ENCODE results near the gene HAPSTR1.
"Not testable (repeated sequence)": the region's sequence is repeated elsewhere in the genome, so short reads cannot be mapped to it uniquely, and the experiment has no call there.

Gene HAPSTR1

GRCh38 chr16:9072806-9073341, 18.6 kb upstream of the HAPSTR1 start:
- DNase-seq, result peak; percentile 67

DNA sequence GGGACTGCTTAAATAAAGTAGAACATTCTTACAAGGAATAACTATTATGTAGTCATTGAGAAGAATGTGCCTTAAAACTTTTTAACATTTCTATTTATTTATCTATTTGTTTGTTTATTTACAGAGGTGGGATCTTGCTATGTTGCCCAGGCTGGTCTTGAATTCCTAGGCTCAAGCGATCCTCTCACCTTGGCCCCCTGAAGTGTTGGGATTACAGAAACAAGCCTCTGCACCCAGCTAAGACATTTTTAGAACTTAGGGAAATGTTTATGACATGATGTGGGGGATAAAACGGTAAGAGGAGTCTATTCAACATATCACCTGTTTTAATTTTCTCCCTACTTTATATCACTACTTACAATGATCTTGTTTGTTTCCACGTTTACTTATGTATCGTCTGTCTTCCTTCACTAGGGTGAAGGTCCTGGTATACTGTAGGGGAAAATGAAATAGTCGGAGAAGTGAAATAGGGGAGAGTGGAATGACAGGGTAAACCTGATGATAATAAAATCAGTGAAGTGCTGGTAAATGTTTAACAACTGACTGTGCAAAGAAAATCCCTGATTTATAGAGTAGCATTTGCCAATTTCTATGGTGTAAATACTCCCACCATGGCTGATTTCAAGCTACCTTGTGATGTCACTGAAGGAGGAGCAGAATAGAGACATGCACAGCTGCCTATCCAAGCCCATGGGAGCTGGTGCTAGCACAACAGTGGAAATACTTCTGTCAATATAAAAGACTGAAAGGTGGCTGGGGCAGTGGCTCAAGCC, 16.0 kb upstream of the HAPSTR1 start:
- no peak for DNase-seq

- DNase-seq, result no peak
Measured at GRCh38 chr16:9077091-9077809, 14.2 kb upstream of the HAPSTR1 start.

- DNase-seq, result peak; percentile 34
Measured at GRCh38 chr16:9078467-9079429, 12.7 kb upstream of the HAPSTR1 start.

- DNase-seq, result no peak
Measured at GRCh38 chr16:9079430-9079812, 12.0 kb upstream of the HAPSTR1 start.

DNA sequence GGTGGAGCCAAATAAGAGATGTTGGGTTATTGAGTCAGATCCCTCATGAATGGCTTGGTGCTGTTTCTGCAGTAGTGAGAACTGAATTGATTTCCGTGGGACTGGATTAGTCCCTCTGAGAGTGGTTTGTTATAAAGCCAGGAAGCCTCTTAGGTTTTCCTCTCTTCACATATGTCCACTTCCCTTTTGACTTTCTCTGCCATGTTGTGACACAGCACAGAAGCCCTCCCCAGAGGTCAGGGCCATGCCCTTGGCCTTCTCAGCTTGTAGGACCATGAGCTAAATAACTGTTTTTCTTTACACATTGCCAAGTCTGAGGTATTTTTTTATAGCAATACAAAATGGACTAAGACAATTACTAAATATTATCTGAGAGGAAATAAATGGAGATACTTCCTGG, 10.3 kb upstream of the HAPSTR1 start:
- DNase-seq, result no peak

DNA sequence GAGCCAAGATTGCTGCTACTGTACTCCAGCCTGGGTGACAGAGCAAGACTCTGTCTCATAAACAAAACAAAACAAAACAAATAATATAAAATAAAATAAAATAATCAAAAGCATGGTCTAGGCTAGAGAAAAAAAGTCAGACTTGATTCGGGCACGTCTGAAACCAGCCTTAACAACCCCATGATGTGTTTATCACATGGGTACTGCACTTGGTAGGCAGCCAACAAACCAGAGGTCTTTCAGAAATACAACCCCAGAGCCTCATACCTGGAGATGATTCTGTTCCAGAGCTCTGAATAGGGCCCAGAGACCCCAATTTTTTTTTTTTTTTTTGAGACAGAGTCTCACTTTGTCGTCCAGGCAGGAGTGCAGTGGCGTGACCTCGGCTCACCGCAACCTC, 9.6 kb upstream of the HAPSTR1 start:
- DNase-seq, result no peak

DNA sequence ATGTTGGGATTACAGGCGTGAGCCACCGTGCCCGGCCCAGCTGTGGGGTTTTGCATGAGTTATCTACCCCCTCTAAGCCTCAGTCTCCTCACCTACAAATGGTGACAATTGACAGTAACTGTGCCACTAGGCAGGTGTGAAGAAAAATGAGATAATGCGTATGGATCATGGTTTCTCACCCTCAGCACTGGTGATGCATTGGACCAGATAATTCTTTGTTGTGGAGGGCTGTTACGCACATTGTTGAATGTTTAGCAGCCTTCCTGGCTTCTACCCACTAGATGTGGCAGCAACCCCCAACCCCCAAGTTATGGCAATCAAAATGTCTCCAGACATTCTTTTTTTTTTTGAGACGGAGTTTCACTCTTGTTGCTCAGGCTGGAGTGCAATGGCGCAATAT, 9.0 kb upstream of the HAPSTR1 start:
- no peak for DNase-seq

DNA sequence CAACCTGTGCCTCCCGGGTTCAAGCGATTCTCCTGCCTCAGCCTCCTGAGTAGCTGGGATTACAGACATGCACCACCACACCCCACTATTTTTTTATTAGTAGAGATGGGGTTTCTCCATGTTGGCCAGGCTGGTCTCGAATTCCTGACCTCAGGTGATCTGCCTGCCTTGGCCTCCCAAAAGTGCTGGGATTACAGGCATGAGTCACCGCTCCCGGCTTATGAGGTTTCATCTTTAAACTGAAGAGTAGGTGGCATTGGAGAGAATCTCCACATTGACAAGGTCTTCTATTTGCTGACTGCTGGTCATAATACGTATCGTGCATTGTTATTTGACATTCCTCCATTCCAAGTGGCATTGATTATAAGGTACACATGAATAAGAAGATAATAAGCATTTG, 3.7 kb upstream of the HAPSTR1 start:
- DNase-seq, result not testable (repeated sequence)

DNA sequence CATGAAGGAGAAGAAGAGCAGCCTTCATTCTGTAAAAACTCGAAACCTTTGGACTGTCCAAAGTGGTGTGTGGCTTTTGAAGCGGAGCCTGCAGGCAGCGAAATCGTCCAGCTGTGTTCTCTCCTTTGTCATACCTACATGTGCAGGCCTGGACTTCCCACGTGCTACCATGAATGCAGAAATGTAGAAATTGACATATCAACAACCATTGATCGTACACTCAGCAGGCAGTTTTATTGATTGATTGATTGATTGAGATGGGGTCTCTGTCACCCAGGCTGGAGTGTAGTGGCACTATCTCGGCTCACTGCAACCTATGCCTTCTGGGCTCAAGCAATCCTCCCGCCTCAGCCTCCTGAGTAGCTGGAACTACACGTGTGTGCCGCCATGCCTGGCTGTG, 2.6 kb upstream of the HAPSTR1 start:
- no peak for DNase-seq

- DNase-seq, result no peak
Measured at GRCh38 chr16:9089660-9090059, 1.8 kb upstream of the HAPSTR1 start.

DNA sequence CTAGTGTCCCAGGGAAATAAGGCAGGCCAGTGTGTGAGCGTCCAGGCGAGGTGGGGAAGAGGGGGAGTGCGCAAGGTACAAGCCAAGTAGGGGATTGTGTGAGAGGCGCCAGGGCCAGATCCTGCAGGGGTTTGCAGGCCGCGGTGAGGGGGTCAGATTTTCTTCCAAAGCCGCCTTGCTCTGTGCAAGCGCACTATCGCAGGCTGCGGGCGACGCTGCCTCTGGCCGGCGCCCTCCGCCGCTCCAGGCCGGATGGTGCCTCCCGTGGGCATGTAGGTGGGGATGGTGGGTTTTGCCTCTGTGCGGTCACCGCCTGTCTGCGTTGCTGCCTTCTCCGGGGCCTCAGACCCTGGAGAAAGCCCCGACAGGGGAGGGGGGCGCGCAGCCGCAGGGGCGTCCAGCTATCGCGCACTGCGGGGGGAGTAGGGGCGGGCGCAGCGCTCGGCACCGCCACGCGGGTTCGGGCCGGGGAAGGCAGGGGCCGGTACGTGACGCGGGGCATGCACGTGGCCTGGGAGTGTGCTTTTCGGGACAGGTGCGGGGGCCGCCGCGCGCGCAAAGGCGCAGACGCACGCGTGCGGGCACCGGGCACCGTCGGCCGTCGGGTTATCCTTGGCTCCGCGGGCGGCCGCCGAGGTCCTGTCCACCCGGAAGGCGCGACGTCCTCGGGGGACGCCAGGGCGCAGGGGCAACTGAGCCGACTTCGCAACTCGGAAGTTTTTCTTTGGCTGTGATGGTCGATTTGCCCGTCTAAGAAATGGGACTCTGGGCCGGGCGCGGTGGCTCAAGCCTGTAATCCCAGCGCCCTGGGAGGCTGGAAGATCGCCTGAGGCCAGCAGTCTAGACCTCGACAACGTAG, 1.1 kb upstream of the HAPSTR1 start:
- DNase-seq, result peak; percentile 41

DNA sequence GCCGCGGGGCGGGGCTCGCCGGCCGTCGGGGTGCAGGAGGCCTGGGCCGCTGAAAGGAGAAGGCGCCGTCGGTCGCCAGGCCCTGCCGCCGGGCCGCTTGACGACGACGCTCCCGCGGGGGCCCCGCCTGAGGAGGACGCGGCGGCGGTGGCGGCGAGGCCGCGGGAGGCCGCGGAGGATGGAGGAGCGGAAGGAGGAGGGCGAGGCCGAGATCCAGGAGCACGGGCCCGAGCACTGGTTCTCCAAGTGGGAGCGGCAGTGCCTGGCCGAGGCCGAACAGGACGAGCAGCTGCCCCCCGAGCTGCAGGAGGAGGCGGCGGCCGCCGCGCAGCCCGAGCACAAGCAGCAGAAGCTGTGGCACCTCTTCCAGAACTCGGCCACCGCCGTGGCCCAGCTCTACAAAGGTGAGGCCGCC, 430 bp downstream of the HAPSTR1 start:
- no peak for DNase-seq

DNA sequence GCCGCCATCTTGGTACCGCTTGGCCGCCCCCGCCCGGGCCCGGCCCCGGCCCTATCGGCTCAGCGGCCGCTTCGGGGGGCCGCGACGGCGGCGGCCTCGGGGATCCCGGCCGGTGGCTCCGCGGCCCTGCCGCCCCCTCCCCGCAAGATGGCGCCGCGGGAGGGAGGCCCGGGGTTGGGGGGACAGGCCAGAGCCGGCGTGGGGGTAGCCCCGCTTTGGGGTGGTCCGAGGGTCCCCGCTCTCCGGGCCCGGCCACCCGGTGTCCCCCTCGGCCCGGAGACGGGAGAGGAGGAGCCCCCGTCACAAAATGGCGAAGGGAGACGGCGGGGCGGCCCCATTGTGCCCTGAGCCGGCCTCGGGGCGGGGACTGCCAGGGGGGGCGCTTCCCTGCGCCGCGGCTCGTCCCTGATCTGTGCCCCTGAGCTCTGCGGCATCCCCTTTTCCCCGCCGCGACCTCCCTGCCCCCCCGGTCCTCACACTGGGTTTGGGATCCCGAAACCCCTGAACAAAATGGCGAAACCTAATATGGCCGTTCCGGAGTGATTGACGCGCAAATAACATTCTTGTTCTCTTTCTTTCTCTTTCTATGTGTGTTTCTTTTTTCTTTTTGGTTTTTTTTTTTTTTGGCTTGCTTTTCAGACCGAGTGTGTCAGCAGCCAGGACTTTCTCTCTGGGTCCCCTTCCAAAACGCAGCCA, 986 bp downstream of the HAPSTR1 start:
- DNase-seq, result peak; percentile 40

- no peak for DNase-seq
Measured at GRCh38 chr16:9092978-9093344, 1.5 kb downstream of the HAPSTR1 start.

GRCh38 chr16:9094011-9094846, 2.8 kb downstream of the HAPSTR1 start:
- DNase-seq, result no peak

DNA sequence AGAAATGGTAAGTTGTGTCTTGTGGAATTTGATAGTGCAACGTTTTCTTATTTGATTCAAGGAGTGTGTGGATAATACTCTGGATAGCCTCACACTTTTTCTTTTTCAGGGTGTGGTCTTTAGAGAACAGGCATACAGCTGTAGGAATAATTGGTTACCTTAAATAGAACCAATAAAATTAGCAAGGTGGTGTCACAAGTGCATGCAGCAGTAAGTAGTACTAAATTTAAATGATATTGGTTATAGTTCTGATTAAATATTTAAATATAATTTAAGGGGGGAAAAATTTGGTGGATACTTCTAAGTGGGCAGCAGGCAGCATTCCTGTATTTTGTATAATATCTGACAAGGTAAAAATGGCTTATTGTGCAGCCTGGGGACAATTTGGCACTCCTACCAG, 3.7 kb downstream of the HAPSTR1 start:
- no peak for DNase-seq

DNA sequence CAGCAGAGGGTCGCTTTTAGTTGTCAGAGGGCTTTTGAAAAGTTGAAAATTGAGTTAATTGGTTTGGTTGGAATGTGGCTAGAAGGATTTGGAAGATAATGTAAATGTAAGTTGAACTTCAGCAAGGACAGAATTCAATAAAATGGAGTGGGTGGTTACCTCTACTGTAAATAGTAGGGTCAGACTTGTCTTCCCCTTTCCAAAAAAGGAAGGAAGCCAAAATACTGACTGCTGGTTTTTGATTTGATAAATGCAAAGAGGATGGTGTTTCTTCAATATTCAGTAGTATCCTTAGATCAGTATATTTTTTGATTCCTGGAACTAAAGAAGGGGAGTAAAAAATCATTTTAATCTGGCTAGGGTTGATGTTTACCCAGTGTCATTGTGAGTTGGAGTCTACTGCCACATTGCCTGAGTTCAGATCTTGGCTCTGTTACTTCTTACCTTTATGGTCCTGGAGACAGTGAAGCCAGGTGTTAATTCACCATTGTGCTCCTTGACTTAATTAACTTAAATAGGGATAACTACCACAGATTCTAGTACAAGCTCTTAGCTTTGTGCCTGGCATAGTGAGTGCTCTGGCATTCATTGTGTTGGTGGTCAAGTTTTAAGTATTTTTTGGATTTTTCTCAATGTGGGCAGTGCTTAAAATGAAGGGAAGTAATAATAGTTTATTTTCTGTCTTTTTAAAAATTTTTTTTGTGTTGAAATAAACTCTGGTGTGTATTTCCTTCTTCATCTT, 4.4 kb downstream of the HAPSTR1 start:
- DNase-seq, result no peak

- DNase-seq, result no peak
Measured at GRCh38 chr16:9096416-9096952, 5.0 kb downstream of the HAPSTR1 start.
